CD4-positive, alpha-beta T cell treated with Interleukin-6 at 100 ng/mL for 8 hours (primary cell): ENCODE results near the gene ASB14.
"Not testable (repeated sequence)": the region's sequence is repeated elsewhere in the genome, so short reads cannot be mapped to it uniquely, and the experiment has no call there.

ENCODE experiments used
- DNase-seq: peaks from one replicate; pipeline ENCODE4 v3.0.0-alpha.2; 2020; ENCODE audit warnings: mixed read lengths, low spot score

Gene ASB14

GRCh38 chr3:57292159-57292896 lies at the start of gene ASB14:
ASB14 (minus strand) TSS chr3:57292685; CDS start chr3:57292033, 652 bp downstream.
- no peak for DNase-seq

- not testable (repeated sequence) for DNase-seq
Observed at GRCh38 chr3:57339071-57339642, 46.7 kb upstream of the ASB14 start.

- not testable (repeated sequence) for DNase-seq
Observed at GRCh38 chr3:57338272-57339070, 46.0 kb upstream of the ASB14 start.

- DNase-seq = no peak
Observed at GRCh38 chr3:57335283-57335938, 42.9 kb upstream of the ASB14 start.

- no peak for DNase-seq
Observed at GRCh38 chr3:57331078-57331610, 38.7 kb upstream of the ASB14 start.

- DNase-seq = not testable (repeated sequence)
Observed at GRCh38 chr3:57326498-57326897, 34.0 kb upstream of the ASB14 start.

GRCh38 chr3:57314204-57314603 lies 21.7 kb upstream of the ASB14 start:
- DNase-seq = no peak

- no peak for DNase-seq
Observed at GRCh38 chr3:57309769-57310360, 17.4 kb upstream of the ASB14 start.

GRCh38 chr3:57303520-57303919 lies 11.0 kb upstream of the ASB14 start:
- DNase-seq = not testable (repeated sequence)

GRCh38 chr3:57298041-57298440 lies 5.6 kb upstream of the ASB14 start:
- DNase-seq = no peak

GRCh38 chr3:57292897-57293526 lies 527 bp upstream of the ASB14 start:
- DNase-seq = no peak

- DNase-seq = no peak
Observed at GRCh38 chr3:57288403-57288802, 4.1 kb downstream of the ASB14 start.

- DNase-seq = no peak
Observed at GRCh38 chr3:57287205-57287604, 5.3 kb downstream of the ASB14 start.

GRCh38 chr3:57283334-57283733 lies 9.2 kb downstream of the ASB14 start:
- no peak for DNase-seq

GRCh38 chr3:57281715-57282114 lies 10.8 kb downstream of the ASB14 start:
- DNase-seq = no peak

GRCh38 chr3:57279685-57280084 lies 12.8 kb downstream of the ASB14 start:
- no peak for DNase-seq

- DNase-seq = no peak
Observed at GRCh38 chr3:57278237-57278636, 14.2 kb downstream of the ASB14 start.

GRCh38 chr3:57275393-57275792 lies 17.1 kb downstream of the ASB14 start:
- DNase-seq = no peak

GRCh38 chr3:57274845-57275244 lies 17.6 kb downstream of the ASB14 start:
- no peak for DNase-seq

GRCh38 chr3:57268416-57268815 lies 24.1 kb downstream of the ASB14 start:
- DNase-seq = no peak

- no peak for DNase-seq
Observed at GRCh38 chr3:57261929-57262328, 30.6 kb downstream of the ASB14 start.
